ENCODE data around the gene RAPGEF1.

DNA sequence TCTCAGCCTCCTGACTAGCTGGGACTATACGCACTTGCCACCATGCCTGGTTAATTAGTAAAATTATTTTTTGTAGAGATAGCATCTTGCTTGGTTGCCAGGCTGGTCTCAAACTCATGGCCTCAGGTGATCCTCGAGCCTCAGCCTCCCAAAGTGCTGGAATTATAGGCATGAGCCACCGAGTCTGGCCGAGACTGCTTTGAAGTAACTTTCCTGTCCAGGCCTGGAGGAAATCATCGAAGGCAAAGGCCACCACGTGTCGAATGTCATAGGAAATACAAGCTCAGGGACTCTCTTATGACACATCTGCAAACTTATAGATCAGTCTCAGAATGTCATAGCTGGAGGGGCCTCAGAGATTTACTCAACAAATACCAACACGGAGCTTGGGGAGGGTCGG is 25.1 kb downstream of the RAPGEF1 start:
- TF ChIP-seq CTCF (conservative IDR thresholded peaks at IDR 0.05; ENCODE audit: low read depth in 2 of 2) (no peak), ZNF114 (CRISPR knock-in tag; IDR thresholded peaks at IDR 0.05) (no peak), POLR2AphosphoS5 (IDR thresholded peaks at IDR 0.05; ENCODE audit: low read depth) (no peak), EZH2phosphoT487 (IDR thresholded peaks at IDR 0.05; ENCODE audit: unreplicated experiment) (no peak), EZH2 (IDR thresholded peaks at IDR 0.05; ENCODE audit: low read depth, unreplicated experiment) (no peak), NANOG (IDR thresholded peaks at IDR 0.05; ENCODE audit: borderline replicate concordance) (no peak), JUNB (IDR thresholded peaks at IDR 0.05; ENCODE audit: unreplicated experiment) (no peak), CREB1 (CRISPR knock-in tag; IDR thresholded peaks at IDR 0.05; ENCODE audit: low read depth) (no peak), ETS1 (IDR thresholded peaks at IDR 0.05) (no peak), STAT1 (IDR thresholded peaks at IDR 0.05; ENCODE audit: unreplicated experiment) (no peak), ZNF331 (CRISPR knock-in tag; IDR thresholded peaks at IDR 0.05; ENCODE audit: low read depth) (no peak)
- TF ChIP-seq, protein P1, sequence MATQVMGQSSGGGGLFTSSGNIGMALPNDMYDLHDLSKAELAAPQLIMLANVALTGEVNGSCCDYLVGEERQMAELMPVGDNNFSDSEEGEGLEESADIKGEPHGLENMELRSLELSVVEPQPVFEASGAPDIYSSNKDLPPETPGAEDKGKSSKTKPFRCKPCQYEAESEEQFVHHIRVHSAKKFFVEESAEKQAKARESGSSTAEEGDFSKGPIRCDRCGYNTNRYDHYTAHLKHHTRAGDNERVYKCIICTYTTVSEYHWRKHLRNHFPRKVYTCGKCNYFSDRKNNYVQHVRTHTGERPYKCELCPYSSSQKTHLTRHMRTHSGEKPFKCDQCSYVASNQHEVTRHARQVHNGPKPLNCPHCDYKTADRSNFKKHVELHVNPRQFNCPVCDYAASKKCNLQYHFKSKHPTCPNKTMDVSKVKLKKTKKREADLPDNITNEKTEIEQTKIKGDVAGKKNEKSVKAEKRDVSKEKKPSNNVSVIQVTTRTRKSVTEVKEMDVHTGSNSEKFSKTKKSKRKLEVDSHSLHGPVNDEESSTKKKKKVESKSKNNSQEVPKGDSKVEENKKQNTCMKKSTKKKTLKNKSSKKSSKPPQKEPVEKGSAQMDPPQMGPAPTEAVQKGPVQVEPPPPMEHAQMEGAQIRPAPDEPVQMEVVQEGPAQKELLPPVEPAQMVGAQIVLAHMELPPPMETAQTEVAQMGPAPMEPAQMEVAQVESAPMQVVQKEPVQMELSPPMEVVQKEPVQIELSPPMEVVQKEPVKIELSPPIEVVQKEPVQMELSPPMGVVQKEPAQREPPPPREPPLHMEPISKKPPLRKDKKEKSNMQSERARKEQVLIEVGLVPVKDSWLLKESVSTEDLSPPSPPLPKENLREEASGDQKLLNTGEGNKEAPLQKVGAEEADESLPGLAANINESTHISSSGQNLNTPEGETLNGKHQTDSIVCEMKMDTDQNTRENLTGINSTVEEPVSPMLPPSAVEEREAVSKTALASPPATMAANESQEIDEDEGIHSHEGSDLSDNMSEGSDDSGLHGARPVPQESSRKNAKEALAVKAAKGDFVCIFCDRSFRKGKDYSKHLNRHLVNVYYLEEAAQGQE (IDR thresholded peaks at IDR 0.05; ENCODE audit: unreplicated experiment): no peak
